ENCODE results near the gene IVD. TPM values are rescaled to one million over a fixed set of nuclear protein-coding genes. Genes with fewer than 3 reads are reported as not detected.

The IVD gene
- polyA plus RNA-seq, 4 donors, result 20.0 to 58.3 (median 38.0) TPM

DNA sequence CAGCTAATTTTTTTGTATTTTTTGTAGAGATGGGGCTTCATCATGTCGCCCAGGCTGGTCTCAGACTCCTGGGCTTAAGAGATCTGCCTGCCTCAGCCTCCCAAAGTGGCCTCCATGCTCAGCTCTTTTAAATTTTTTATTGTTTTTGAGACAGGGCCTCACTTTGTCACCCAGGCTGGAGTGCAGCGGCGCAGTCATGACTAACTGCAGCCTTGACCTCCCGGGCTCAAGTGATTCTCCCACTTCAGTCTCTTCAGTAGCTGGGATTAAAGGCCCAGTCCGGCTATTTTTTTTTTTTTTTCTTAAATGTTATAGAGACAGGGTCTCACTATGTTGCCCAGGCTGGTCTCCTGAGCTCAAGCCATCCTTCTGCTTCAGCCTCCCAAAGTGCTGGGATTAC lies 20.1 kb downstream of the IVD start:
- no peak for FAIRE-seq
- Histone ChIP-seq H3K36me3 (ENCODE audit: control insufficient read depth in 3 of 3, insufficient read depth in 2 of 3, low read depth in 1 of 3, low read length in 3 of 3) (peaks cover 0 to 4% (median 0%) of the 10 kb centered on the region in 3 donors), H3K27me3 (ENCODE audit: control insufficient read depth in 3 of 3, insufficient read depth in 3 of 3, low read length in 3 of 3) (peaks cover 0 to 4% (median 0%) of the 10 kb centered on the region in 3 donors), H3K4me3 (ENCODE audit: low read depth in 1 of 3, low read length in 3 of 3) (no peak overlapping the region), H3K27ac (ENCODE audit: low read depth in 1 of 3, low read length in 2 of 3) (no peak overlapping the region), H3K4me1 (ENCODE audit: control insufficient read depth in 3 of 3, insufficient read depth in 2 of 3, low read depth in 1 of 3, low read length in 2 of 3) (peaks cover 0 to 6% (median 0%) of the 10 kb centered on the region in 3 donors), H3K9me3 (ENCODE audit: control insufficient read depth in 2 of 2, insufficient read depth in 1 of 2, low read depth in 1 of 2, low read length in 1 of 2) (no peaks in the 10 kb centered on the region)
- no peak for DNase-seq
- WGBS, 3 donors, result 93 to 97% (median 96%) methylated on average over 5 of the region's 5 CpGs

DNA sequence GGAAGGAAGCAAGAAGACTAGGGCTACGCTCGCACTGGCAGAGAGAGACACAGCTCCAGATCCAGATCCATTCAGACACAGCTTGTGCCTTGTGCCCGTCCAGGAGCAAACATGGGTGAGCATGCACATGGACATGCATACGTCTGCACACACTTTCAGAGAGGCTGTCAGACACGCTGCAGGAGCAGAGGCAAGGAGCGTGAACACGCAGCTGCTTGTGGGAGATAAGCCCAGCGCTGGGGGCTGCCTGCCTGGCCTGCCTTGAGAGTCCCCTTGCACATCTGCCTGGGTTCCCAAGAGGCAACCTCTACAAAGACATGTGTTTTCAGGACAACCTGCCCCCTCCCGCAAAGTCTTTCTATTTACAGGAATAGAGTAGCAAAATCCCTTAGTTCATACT lies 21.6 kb downstream of the IVD start:
- Histone ChIP-seq H3K27ac (ENCODE audit: low read depth in 1 of 3, low read length in 2 of 3) (no peak overlapping the region), H3K4me1 (ENCODE audit: control insufficient read depth in 3 of 3, insufficient read depth in 2 of 3, low read depth in 1 of 3, low read length in 2 of 3) (peaks cover 0 to 4% (median 0%) of the 10 kb centered on the region in 3 donors), H3K4me3 (ENCODE audit: low read depth in 1 of 3, low read length in 3 of 3) (no peak overlapping the region), H3K27me3 (ENCODE audit: control insufficient read depth in 3 of 3, insufficient read depth in 3 of 3, low read length in 3 of 3) (no peaks in the 10 kb centered on the region), H3K36me3 (ENCODE audit: control insufficient read depth in 3 of 3, insufficient read depth in 2 of 3, low read depth in 1 of 3, low read length in 3 of 3) (peaks cover 0 to 4% (median 0%) of the 10 kb centered on the region in 3 donors), H3K9me3 (ENCODE audit: control insufficient read depth in 2 of 2, insufficient read depth in 1 of 2, low read depth in 1 of 2, low read length in 1 of 2) (no peaks in the 10 kb centered on the region)
- DNase-seq, result no peak
- no peak for FAIRE-seq
- WGBS, 3 donors, result 91 to 96% (median 94%) methylated on average over 9 of the region's 9 CpGs

DNA sequence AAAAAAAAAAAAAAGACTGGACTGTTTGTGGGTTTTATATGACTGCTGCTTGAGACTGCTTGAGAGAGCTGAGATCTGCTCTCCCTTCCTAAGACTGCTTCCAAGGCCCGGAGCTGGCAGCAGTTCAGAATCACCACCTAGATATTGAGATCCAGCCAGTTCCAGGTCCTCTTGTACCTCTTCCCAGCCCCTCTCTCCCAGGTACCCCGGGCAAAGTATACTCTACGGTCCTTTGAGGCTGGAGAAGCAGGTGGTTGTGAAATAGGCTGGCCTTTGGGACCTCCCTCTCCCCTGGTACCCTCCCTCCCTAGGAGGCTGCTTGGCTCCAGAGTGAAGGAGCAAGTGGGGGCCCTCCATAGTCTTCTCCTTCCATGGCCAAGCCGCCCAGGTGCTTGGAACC lies 22.6 kb downstream of the IVD start:
- H3K4me1 ChIP-seq (ENCODE audit: control insufficient read depth in 3 of 3, insufficient read depth in 2 of 3, low read depth in 1 of 3, low read length in 2 of 3), result peaks cover 0 to 4% (median 0%) of the 10 kb centered on the region in 3 donors
- no peaks in the 10 kb centered on the region for H3K27me3 ChIP-seq (ENCODE audit: control insufficient read depth in 3 of 3, insufficient read depth in 3 of 3, low read length in 3 of 3)
- H3K27ac ChIP-seq (ENCODE audit: low read depth in 1 of 3, low read length in 2 of 3), result no peak overlapping the region
- H3K9me3 ChIP-seq (ENCODE audit: control insufficient read depth in 2 of 2, insufficient read depth in 1 of 2, low read depth in 1 of 2, low read length in 1 of 2), result no peaks in the 10 kb centered on the region
- DNase-seq (no peak), FAIRE-seq (no peak)
- 53 to 83% (median 58%) methylated on average over 4 of the region's 4 CpGs for WGBS, 3 donors
- H3K4me3 ChIP-seq (ENCODE audit: low read depth in 1 of 3, low read length in 3 of 3), result no peak overlapping the region
- peaks cover 0 to 8% (median 0%) of the 10 kb centered on the region in 3 donors for H3K36me3 ChIP-seq (ENCODE audit: control insufficient read depth in 3 of 3, insufficient read depth in 2 of 3, low read depth in 1 of 3, low read length in 3 of 3)

DNA sequence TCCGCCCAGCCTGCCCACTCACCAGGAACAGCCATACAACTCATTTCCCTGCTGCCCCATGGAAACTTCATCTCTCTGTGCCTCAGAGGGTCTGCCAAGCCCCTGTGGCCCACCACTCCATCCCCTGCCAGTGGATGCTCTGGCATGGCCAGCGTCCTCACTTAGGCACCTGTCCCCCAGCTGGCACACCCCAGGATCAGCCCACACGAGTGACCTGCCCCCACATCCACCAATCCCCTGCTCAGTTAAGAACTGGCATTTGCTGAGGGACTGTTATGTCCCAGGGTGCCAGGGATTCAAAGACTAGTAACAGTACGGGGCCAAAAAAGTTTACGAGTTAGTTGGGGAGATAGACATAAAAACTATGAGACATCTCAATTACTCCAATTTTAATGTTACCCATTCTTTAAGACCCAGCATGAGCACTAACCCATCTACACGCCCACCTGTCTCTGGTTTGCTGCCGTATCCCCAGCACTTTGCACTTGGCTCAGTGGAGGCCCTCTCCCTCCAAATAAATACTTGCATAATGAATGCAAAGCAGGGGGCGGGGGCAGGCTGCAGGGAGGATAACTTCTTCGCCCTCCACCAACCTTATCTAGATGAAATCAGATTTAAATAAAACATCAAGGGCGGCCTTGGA lies 23.6 kb downstream of the IVD start:
- peaks cover 0 to 4% (median 0%) of the 10 kb centered on the region in 3 donors for H3K4me1 ChIP-seq (ENCODE audit: control insufficient read depth in 3 of 3, insufficient read depth in 2 of 3, low read depth in 1 of 3, low read length in 2 of 3)
- WGBS, 3 donors, result 83 to 91% (median 89%) methylated on average over 9 to 10 of the region's 10 CpGs
- peaks cover 0 to 8% (median 0%) of the 10 kb centered on the region in 3 donors for H3K36me3 ChIP-seq (ENCODE audit: control insufficient read depth in 3 of 3, insufficient read depth in 2 of 3, low read depth in 1 of 3, low read length in 3 of 3)
- H3K9me3 ChIP-seq (ENCODE audit: control insufficient read depth in 2 of 2, insufficient read depth in 1 of 2, low read depth in 1 of 2, low read length in 1 of 2), result no peaks in the 10 kb centered on the region
- no peak for DNase-seq
- H3K27me3 ChIP-seq (ENCODE audit: control insufficient read depth in 3 of 3, insufficient read depth in 3 of 3, low read length in 3 of 3), result peaks cover 0 to 3% (median 0%) of the 10 kb centered on the region in 3 donors
- H3K27ac ChIP-seq (ENCODE audit: low read depth in 1 of 3, low read length in 2 of 3), result no peak overlapping the region
- no peak overlapping the region for H3K4me3 ChIP-seq (ENCODE audit: low read depth in 1 of 3, low read length in 3 of 3)
- FAIRE-seq, result no peak

DNA sequence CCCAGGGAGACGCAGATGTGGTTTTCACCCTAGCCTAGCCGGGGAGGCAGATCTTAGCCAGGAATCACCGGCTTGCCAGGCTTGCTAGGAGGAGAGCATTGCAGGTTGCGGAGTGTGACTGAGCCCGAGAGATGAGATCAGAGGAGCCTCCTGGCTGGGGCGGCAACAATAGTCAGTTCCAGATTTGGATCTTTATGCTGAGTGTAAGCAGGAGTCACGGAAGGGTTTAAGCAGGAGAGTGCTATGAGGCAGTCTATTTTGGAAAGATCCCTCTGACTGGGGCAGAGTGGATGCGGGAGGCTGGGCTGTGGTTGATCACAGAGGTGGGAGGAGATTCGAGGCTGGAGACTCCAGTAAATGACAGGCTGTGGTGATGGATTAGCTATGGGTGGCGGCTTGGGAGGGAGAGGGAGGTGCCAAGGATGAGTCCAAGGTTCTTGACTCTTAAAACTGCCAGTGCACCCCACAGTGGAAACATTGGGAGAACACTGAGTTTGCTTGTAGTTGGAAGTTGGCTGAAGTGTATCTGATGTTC lies 24.7 kb downstream of the IVD start:
- FAIRE-seq, result no peak

DNA sequence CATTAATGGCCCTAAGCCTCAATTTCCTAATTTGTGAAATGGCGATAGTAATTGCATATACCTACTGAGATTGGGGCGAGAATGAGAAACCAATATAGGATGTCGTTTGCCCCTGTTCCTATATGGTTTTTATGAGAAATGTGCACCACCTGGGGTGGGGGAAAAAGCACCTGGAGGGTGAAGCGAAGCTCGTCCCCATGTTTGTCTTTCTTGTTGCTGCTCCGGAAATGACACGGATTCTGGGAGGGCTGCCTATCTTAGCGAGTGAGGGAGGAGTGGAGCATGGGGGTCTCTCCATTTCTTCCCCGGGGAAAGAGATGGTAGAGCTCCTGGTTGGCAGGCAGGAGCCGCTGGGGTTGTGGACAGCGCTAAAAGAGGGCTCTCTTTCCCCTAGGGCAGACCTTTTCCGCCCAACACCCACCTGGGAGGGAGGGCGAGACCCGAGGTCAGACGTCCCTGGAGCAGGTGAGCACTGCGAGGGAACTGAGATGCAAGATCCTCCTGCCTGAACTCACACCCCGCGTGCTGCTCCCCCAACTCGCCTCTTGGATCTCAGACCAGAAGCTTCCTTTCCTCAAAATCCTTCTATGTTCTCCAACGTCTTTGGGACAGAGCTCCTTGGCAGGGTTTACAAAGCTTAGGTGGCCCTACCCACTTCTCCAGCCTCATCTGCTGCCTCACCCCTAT lies 29.6 kb downstream of the IVD start:
- Histone ChIP-seq H3K27me3 (ENCODE audit: control insufficient read depth in 3 of 3, insufficient read depth in 3 of 3, low read length in 3 of 3) (peaks cover 0 to 59% (median 12%) of the 10 kb centered on the region in 3 donors), H3K9me3 (ENCODE audit: control insufficient read depth in 2 of 2, insufficient read depth in 1 of 2, low read depth in 1 of 2, low read length in 1 of 2) (no peaks in the 10 kb centered on the region), H3K4me3 (ENCODE audit: low read depth in 1 of 3, low read length in 3 of 3) (peak overlapping the region in 1 of 3 donors; percentile 9), H3K4me1 (ENCODE audit: control insufficient read depth in 3 of 3, insufficient read depth in 2 of 3, low read depth in 1 of 3, low read length in 2 of 3) (peaks cover 0 to 43% (median 3%) of the 10 kb centered on the region in 3 donors), H3K27ac (ENCODE audit: low read depth in 1 of 3, low read length in 2 of 3) (no peak overlapping the region), H3K36me3 (ENCODE audit: control insufficient read depth in 3 of 3, insufficient read depth in 2 of 3, low read depth in 1 of 3, low read length in 3 of 3) (peaks cover 0 to 4% (median 0%) of the 10 kb centered on the region in 3 donors)
- DNase-seq (no peak), FAIRE-seq (no peak)
- 50 to 59% (median 58%) methylated on average over 19 to 20 of the region's 20 CpGs for WGBS, 3 donors

More for the DNA sequence above, 24.7 kb downstream of the IVD start:
- Histone ChIP-seq H3K4me3 (ENCODE audit: low read depth in 1 of 3, low read length in 3 of 3) (no peak overlapping the region), H3K36me3 (ENCODE audit: control insufficient read depth in 3 of 3, insufficient read depth in 2 of 3, low read depth in 1 of 3, low read length in 3 of 3) (peaks cover 0 to 8% (median 0%) of the 10 kb centered on the region in 3 donors), H3K4me1 (ENCODE audit: control insufficient read depth in 3 of 3, insufficient read depth in 2 of 3, low read depth in 1 of 3, low read length in 2 of 3) (peaks cover 0 to 6% (median 0%) of the 10 kb centered on the region in 3 donors), H3K27ac (ENCODE audit: low read depth in 1 of 3, low read length in 2 of 3) (no peak overlapping the region), H3K27me3 (ENCODE audit: control insufficient read depth in 3 of 3, insufficient read depth in 3 of 3, low read length in 3 of 3) (peaks cover 0 to 11% (median 1%) of the 10 kb centered on the region in 3 donors), H3K9me3 (ENCODE audit: control insufficient read depth in 2 of 2, insufficient read depth in 1 of 2, low read depth in 1 of 2, low read length in 1 of 2) (no peaks in the 10 kb centered on the region)
- WGBS, 3 donors, result 10 to 45% (median 32%) methylated on average over 10 of the region's 10 CpGs
- DNase-seq, result peak; percentile 56 to 79

DNA sequence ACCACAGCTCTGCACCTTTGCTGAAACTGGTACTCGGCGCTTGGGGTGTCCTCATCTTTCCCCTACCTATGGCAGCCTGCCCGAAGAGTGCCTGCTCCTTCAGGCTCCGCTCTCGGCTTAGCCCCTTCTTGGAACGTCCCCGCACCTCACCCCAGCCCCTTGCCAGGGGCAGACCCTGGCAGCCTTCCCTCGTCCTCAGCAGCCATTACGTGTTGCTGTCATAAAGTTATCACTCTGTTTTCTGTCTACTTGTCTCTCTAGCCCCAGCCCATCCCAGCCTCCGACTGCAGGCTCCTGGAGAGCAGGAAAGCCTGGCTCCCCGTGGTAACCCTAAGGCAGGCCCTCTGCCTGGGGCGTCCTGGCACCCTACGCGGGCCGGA lies 30.1 kb downstream of the IVD start:
- FAIRE-seq (no peak), DNase-seq (peak in 1 of 2 donors; percentile 39)
- peak overlapping the region in 2 of 3 donors; percentile 9 to 16 for H3K4me3 ChIP-seq (ENCODE audit: low read depth in 1 of 3, low read length in 3 of 3)
- H3K4me1 ChIP-seq (ENCODE audit: control insufficient read depth in 3 of 3, insufficient read depth in 2 of 3, low read depth in 1 of 3, low read length in 2 of 3), result peaks cover 0 to 44% (median 3%) of the 10 kb centered on the region in 3 donors
- H3K9me3 ChIP-seq (ENCODE audit: control insufficient read depth in 2 of 2, insufficient read depth in 1 of 2, low read depth in 1 of 2, low read length in 1 of 2), result no peaks in the 10 kb centered on the region
- 7 to 20% (median 9%) methylated on average over 15 of the region's 15 CpGs for WGBS, 3 donors
- H3K27me3 ChIP-seq (ENCODE audit: control insufficient read depth in 3 of 3, insufficient read depth in 3 of 3, low read length in 3 of 3), result peaks cover 0 to 62% (median 12%) of the 10 kb centered on the region in 3 donors
- H3K36me3 ChIP-seq (ENCODE audit: control insufficient read depth in 3 of 3, insufficient read depth in 2 of 3, low read depth in 1 of 3, low read length in 3 of 3), result peaks cover 0 to 4% (median 0%) of the 10 kb centered on the region in 3 donors
- no peak overlapping the region for H3K27ac ChIP-seq (ENCODE audit: low read depth in 1 of 3, low read length in 2 of 3)

DNA sequence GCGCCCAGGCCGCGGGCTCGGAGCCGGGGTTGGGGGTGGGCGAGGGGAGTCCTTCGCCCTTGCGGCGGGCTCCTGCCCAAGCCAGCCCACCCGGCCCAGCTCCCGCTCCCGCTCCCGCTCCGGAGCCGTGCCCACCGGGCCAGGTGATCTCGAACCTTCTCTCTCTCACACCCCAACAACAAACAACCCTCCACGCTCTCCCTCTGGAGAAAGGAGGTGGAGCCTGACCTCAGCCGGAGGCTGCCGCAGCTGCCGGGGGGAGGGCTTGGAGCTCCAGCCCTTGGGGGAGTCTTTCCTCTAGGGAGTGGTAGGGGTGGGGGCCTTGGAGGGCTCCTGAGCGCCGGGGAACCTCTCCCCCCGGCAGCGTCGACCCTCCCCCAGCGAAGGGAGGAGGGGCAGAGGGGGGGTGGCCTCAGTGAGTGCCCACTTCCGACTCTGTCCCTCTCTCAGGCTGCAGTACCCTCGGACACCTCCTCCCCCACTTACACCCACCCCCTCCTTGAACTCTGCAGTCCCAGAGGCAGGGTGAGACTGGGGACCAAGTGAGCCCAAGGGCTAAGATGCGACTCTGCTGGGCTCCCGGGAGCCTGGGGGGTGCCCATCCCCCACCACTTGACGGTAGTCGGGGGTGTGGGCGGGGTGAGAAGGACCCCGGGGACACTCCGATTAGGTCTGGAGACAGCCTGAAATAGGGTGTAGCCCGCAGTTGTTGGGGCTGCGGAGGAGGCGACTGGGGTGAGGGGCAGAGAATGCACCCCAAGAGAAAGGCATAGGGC lies 30.7 kb downstream of the IVD start:
- 0% methylated on average over 29 to 37 of the region's 39 CpGs for WGBS, 3 donors

More for the DNA sequence above, 30.7 kb downstream of the IVD start:
- peak overlapping the region; percentile 7 to 30 (median 16) for H3K4me3 ChIP-seq (ENCODE audit: low read depth in 1 of 3, low read length in 3 of 3)
- peaks cover 0 to 62% (median 12%) of the 10 kb centered on the region in 3 donors for H3K27me3 ChIP-seq (ENCODE audit: control insufficient read depth in 3 of 3, insufficient read depth in 3 of 3, low read length in 3 of 3)
- peaks cover 0 to 4% (median 0%) of the 10 kb centered on the region in 3 donors for H3K36me3 ChIP-seq (ENCODE audit: control insufficient read depth in 3 of 3, insufficient read depth in 2 of 3, low read depth in 1 of 3, low read length in 3 of 3)
- peaks cover 0 to 42% (median 3%) of the 10 kb centered on the region in 3 donors for H3K4me1 ChIP-seq (ENCODE audit: control insufficient read depth in 3 of 3, insufficient read depth in 2 of 3, low read depth in 1 of 3, low read length in 2 of 3)
- FAIRE-seq (no peak), DNase-seq (peak; percentile 36 to 67)
- no peaks in the 10 kb centered on the region for H3K9me3 ChIP-seq (ENCODE audit: control insufficient read depth in 2 of 2, insufficient read depth in 1 of 2, low read depth in 1 of 2, low read length in 1 of 2)
- H3K27ac ChIP-seq (ENCODE audit: low read depth in 1 of 3, low read length in 2 of 3), result no peak overlapping the region
